NCI-H524 (cell line): Measurements from ENCODE around the gene NEDD4L.
A peak's percentile ranks its signal among the peaks of the same experiment; 100 is the strongest.

Experiments used
- DNase-seq, 2 experiments: peaks; one replicate each; lab custom pipeline; 2025; lab: John Stamatoyannopoulos, UW

Gene NEDD4L

DNA sequence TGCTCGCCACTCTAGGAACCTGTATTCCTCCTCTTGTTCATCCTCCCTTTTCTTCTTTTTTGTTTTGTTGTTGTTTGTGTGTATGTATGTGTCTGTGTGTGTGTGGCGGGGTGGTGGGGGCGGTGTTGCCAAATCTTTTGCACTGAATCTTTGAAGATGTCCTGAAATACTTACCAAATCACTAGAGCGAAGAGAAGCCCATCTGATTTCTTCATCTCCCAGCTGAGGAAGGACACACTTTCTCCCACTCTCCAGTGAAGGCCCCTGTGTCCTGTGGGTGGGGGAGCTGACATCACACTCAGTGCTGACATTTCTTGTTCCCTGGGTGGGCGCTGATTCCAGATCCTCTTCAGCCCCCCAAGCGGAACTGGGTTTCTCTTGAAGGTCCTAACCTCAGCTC is 74.5 kb downstream of the NEDD4L start:
- no peak for DNase-seq

DNA sequence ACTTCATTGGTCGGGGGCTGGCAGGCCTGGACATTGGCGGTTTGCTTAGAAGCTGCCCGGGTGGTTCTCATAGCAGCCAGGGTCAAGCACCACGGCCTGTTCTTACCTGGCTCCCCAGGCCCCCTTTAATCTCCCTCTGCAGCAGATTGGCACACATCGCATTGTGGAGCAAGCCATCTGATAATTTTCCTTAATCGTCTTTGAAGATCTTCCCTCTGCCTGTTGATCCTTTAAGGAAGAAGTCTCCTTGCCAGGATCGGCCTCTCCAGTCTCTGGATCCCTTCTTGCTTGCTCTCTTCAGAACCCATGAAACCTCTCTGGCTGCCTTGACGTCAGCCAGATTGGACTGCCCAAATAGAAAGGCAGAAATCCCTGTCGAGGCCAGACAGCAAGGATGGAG is 75.8 kb downstream of the NEDD4L start:
- DNase-seq = peak in 1 of 2 experiments; percentile 75

DNA sequence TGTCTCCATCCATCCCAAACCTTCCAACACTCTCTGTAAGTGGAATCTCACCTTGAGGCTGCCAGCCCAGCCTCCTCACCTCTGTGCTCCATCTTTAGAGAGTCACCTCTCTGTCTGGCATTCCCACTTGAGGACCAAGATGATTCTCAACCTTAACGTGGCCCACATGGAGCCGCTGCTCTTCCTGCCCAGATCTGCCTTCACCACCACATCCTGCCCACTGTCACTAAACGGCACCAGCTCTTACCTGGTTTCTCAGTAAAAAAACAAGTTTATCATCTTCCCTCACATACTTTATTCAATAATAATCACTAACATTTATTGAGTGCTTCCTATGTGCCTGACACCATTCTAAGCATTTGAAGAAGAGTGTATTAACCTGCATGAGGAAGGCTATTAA is 80.4 kb downstream of the NEDD4L start:
- DNase-seq = no peak

DNA sequence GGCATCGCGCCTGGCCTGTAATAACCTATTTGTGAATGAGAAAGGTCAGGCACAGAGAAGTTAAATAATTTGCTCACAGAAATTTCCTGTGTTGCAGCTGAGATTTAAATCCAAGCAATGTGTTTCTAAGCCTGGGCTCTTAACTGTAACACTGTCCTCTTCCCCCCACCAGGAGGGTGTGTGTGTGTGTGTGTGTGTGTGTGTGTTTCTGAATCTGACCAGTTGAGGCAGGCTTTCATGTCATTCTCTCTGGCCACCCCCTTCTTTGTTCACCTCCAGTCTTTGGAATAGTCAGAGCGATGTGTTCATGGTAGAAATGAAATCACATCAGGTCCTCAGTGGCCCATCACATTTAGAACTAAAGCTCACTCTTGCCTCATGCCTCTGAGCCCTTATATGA is 81.2 kb downstream of the NEDD4L start:
- no peak for DNase-seq

DNA sequence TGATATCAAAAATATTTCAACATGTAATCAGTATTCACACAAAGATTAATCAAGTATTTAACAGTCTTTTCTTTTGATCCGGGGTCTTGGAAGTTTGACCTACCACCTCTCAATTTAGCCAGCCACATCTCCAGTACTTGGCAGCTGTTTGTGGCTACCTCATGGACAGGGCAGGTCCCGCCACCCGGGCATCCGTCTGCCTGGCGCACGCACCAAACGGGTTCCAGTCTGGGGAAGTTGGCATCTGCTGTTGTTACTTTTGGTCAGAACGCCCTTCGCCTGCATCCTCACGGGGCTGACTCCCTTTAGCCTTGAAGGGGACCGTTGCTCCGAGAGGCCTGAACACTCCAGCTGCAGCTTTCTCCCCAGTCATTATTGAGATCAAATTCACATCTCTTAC is 81.7 kb downstream of the NEDD4L start:
- no peak for DNase-seq

DNA sequence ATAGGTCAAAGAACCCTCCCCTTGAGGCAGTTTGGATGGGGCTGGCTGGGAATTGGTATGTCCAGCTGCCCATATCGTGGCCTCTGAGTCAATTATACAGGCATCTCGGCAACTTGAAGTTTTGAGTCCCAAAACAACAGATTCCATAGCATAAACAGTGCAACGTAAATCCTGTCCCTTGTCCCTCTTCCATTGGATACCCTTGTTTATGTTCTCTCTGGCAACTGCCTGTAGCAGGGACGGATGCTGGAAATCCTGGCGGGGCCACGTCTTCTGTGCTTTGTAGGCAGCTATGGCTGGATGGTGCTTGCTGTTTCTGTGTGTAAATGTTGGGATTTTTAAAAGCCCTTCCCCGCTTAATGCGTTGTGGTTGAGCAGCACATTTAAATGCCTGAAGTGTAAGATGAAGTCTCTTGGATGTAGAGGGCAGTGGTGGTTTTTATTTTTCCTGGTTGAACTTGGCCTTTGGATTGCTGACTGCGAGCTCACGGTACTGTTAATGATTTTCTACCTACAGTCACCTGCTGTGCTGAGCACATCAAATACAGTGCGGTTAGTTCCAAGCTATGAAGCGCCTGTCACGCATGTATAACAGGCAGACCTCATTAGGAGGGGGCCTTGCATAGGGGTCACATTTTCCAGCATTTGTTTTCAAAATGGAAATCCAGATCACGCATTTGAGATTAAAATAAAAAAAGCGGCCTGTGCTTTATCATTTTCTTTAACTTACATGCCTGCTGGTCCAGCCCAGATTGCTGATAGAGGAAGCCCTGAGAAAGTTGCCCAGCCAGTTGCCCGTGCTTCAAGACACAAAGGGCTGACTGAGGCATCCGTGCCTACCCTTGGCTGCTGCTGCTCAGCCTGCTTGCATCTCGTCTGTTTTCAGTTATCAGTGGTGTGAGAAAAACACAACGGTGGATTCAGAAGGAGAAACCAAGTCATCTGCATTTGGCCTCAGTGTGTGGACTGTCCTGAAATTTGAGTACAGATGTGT is 84.7 kb downstream of the NEDD4L start:
- no peak for DNase-seq

DNA sequence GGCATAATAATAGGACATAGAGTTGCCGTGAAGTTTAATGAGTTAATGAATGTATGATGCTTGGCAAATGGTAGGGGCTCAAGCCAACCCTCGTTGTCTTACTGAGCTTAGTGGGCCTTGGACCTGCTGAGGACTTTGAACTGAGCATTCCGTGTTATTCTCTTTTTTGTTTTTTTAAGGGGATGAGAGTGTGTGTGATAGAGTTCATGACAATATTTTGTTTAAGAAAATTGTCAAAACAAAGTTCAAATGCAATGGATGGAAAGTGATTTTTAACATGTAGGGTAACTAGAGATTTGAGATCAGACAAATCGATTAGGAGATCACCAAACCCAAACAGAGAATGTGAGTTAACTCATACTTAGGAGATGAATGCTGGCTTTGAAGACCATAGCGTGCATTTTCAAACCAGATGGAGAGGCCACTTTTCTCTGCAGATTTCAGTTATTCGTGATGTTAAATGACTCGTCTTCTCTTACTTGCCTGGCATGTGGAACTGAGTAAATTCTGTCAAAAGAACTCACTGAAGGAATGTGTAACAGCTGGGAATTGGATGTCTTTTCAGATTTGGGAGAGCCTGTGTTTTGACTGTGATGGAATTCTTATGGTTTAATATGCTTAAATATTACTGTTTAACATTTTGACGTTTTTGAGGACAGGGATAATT is 88.7 kb downstream of the NEDD4L start:
- DNase-seq = no peak

DNA sequence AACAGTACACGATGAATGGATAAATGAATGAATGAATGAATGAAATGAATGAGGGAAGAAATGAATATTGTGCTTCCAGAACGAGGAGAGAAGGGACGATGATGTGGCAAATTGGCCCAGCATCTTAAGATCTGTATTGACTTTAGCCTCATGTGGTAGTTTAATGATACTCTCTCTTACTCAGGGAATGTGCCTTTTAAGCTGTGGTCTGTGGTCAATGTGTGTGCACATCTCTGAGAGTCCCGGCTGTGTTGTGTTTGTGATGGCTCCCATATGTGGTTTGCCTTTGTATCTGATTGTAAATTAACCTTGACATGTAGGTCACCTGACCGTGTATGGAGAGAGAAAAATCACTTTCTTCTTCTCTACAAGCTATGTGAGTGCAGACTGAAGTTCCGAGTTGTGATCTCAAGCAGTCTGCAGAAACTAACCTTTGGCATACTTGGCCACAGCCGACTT is 91.2 kb downstream of the NEDD4L start:
- DNase-seq = no peak

DNA sequence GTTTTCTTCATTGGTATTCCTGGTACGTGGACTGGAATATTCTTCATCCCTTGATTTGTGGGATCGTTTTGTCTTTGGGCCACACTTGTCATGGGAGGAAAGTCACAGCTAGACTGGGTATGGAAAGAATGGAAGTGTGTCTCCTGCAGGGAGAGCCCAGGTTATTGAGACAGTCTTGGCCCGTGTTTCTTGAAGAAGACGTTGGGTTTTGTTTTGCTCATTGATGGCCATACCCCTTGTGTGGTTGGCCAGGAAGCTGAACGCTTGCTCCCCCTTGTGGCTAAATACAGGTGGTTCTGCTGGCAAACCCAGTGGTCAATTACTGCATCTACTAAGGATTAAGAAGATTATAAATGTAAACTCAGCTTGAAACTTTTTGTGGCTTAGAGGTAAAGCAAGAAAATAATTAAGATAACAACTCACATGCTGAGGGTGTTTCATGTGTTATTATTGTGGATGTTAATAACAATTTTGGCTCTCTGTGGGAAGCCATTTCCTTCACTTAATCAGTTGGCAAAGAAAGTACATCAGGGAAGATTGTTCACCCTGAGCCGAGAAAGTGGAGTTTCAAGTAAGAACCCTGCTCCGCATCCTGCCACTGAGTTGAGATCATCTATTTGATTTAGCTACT is 91.8 kb downstream of the NEDD4L start:
- DNase-seq = peak; percentile 13 to 73

DNA sequence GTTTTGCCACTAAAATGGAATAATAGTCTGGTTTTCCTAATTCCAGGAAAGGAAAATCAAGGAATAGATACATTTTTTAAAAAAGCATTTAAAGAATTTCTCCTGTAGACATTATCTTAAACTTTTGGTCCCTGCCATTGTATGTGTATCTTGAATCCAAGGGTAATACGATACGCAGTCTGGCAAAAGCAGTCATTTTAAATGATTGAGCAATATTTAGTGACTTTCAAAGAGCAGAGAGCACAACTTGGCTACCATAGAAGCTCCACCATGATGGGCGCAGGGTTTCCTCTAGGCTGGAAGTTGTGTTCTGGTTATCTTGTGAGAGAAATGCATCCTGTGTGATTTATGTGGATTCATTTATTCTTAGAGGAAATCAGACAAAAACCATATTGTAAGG is 92.9 kb downstream of the NEDD4L start:
- DNase-seq = no peak

DNA sequence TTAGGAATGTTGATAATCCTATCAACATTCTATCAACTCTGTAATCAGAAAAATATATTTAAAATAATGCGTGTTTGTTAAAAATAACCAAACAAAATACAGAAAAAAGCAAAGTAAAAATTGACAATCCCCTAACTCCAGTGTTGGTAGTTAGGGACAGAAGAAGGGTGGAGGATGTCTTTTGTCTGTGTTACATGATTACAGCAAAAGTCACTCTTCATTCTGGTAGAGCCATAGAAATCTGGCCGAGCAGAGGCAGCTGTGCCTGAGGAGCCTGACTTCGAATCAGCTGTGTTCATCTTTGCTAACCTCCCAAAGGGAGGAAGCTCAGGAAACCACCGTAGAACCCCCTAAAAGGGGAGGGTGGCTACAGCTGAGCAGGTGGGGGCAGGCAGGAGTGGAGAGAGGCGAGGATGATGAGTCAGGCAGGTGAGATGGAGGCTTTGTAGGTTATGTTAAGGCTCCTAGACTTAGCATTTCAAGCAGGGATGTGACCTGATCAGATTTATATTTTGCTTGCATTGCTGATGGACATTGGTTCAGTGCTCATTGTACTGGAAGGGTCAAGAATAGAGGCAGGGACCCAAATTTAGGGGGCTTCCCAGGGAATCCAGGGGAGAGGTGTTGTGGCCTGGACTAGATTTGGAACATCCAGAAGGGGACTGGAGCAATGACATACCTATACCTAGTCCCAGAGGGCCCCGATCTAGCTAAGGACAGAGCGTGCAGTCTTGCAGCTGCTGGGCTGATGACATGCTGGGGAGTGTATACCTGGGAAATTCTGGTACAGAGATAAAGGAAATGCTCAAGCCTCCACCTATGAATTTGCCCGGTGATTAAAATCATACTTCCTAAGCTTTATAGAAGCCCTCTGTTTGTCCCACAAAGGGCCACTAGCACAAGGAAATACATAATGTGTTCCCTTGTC is 95.7 kb downstream of the NEDD4L start:
- DNase-seq = no peak

DNA sequence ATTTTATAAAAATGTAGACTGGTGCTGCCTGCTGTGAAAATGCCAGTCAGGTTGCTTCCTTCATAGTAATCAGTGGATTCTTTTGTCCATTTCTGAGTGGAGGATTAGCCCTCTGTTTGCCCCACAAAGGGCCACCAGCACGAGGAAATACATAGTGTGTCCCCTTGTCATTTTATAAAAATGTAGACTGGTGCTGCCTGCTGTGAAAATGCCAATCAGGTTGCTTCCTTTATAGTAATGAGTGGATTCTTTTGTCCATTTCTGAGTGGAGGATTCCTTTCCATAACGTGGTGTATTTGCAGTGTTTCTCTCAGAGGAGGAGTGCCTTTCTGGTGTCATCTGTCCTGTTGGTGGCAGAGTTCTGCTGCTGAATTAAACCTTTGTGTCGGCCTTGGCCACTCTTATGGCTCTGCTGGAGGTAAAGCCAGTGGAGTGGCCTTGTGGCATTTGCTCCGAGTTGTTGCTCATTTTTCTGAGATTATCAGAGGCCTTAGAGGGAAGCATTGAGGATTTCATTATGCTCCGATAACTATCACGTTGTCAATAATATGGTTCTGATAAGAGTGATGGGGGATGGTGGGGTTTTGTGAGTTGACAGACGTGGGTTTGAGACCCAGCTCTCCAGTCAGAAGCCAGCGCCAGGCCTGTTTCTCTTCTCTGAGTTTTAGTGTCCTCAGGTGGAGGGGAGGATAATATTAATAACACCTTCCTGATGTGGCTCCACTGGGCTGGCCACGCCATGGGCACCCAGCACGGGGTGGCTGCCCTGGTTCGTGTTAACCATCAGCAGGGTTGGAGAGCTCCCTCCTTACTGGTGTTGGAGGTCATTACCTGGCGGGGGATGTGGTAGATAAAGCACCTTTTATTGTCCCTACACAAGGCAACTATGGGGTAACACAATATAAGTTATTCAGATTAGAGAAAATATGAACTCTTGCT is 96.6 kb downstream of the NEDD4L start:
- DNase-seq = peak in 1 of 2 experiments; percentile 33

DNA sequence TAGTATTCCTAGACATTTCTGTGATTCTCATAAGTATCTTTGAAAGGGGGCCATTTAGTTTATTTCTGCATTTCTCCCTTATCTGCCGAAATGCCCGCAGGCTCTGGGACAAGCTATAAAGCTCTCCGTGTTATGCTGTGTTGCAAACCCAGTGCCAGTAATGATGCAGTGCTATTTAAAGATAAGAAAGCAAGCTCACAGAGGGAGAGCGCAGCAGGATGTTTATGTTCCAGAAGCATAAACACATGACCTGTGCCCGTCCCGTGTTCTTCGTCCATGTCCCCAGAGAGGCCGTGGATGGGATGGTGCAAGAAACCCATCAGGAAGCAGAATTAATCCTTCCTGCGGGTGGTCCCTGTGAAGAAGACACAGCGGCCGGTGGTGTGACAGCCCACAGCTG is 99.4 kb downstream of the NEDD4L start:
- DNase-seq = no peak

DNA sequence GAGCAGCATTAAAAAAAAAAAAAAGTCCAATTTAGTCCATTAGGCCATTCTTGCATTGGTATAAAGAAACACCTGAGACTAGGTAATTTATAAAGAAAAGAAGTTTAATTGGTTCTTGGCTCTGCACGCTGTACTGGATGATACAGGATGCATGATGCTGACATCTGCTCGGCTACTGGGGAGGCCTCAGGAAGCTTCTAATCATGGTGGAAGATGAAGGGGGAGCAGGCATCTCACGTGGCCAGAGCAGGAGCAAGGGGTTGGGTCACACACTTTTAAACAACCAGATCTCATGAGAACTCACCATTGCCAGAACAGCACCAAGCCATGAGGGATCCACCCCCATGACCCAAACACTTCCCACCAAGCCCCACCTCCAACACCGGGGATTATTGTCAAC is 100.1 kb downstream of the NEDD4L start:
- DNase-seq = no peak

DNA sequence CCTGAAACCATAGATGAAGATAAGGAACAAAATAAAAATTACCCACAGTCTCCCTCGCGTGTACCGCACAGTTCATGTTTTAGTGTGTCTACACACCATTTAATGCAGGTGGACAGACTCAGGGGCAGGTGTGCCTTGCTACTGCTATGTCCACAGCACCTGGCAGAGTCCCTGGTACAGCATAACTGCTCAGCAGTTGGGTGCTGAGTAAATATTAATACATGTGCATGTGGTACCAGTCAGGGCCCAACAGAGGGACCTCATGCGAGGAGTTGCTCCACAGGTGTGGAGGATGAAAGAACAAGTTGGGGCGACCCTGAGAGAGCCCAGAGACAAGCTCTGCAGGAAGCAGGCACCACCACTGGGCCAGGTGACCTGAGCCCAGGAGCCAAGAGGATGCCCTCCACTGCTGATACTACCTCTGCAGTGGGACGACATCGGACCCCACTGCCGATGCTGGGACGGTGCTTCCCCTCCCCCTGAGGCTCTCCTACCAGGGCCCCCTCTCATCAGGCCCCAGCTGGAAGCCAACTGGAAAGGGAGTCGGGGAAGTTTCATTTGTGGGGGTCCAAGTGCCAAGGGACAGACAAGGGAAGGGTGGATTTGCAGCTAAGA is 100.8 kb downstream of the NEDD4L start:
- no peak for DNase-seq

DNA sequence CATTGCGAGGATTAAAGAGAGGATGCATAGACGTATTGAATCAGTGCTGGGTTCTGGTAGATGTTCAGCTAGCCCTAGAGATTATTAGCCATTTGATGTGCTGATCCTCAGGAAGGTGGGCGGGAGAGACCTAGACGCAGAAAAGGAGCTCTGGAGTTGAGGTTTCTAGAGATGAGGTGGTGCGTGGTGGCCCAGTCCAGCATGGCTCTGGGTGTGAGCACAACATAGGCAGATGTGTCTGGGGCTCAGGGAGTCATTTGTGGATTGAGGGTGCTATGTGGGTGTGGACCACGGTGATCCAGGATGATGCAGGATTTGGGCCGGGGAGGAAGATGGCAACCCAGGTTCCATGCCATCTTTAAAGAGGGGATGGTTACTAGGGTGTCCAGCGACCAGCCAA is 102.1 kb downstream of the NEDD4L start:
- no peak for DNase-seq

DNA sequence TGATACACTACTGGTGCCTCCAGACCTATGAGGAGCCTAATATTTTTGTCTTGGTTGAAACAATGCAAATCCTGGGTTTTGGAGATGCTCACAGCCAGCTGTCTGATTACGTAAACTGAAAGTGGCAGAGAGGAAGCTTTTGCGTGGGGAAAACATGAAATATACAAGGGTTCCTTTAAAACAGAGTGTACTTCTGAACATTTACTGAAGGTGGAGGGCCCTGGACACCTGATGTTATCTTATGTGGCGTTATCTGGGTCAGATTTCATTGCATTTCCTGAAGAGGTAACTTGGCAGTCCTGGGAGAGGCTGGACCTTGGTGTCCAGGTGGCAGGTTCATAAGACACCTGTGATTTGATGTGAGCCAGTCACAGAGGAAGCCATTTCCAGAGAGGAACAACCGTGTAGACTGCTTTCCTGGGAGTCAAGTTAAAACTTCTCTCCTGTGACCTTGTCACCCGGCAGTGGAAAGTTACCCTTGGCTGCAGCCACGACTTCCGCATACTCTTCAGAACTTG is 105.0 kb downstream of the NEDD4L start:
- DNase-seq = no peak

DNA sequence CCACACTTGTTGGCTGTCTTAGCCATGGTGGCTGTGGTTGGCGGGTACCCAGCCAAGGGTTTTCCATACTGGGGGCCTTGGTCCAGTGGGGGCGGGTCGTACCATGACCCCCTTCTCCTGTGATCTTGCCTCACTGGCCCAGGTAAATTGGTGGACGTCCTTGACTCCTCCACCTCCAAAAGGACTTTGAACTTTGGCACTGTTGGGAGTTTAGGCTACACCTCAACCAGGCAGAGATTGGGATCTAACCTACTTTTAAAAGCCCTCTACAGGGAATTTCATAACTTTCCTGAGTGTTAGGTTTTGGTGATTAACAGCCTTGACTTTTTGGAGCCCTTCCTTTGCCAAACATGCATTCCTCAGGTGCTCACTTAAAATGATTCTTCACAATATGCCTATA is 106.7 kb downstream of the NEDD4L start:
- DNase-seq = no peak

DNA sequence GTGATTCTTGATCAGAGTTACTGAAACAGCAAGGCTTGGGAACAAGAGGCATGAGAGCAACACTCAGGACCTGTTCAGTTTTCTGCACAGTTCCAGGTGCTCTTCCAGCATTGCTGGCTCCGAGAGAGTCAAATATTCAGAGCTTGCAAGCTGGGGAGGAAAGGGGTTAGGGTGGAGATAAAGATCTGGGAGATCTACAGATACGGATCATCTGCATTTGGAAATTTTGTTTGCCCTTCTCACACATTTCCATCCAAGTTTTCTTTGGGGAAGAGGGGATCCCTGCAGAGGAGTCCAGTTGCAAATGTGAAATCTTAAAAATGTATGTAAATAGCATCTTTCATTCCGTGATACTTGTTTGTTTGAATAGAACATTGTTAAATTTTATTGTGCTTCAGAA is 108.2 kb downstream of the NEDD4L start:
- no peak for DNase-seq

DNA sequence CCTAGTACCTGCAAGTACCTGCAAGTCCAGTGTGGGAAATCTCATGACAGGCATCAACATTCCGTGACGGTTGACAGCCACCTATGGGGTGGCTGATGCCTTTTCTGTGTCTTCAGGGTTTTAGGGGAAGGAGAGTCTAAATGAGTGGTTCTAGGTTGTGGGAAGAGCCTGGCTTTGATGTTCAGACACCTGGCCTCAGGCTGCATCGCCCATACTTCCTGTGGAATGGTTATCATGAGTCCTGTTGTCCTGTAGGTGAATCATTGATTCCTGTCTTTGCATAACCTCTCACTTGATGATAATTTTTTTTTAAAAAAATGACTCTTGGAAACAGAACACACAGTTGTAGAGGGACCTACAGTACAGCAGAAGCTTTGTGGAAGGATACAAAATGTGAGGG is 108.9 kb downstream of the NEDD4L start:
- no peak for DNase-seq
